ENCODE results near the gene HMHB1. TPM values are rescaled to one million over a fixed set of nuclear protein-coding genes. Genes with fewer than 3 reads are reported as not detected.

Gene HMHB1
- total and polyA plus RNA-seq, 9 of the 15 experiments (the other 6 are each of a cell fraction or from before 2014, with no cell fraction given), result not detected

- TF ChIP-seq AFF4 (CRISPR knock-in tag; IDR thresholded peaks at IDR 0.05) (no peak), PURB (CRISPR knock-in tag; IDR thresholded peaks at IDR 0.05; ENCODE audit: low read depth) (no peak)
Observed at GRCh38 chr5:143862271-143862670, 50.3 kb downstream of the HMHB1 start (continued).

GRCh38 chr5:143865426-143866025 lies 53.6 kb downstream of the HMHB1 start:
- CTCF ChIA-PET (ENCODE audit: low intra/inter-chr PET ratio), result no interaction called here
- intact Hi-C loops (cut with micrococcal nuclease) (no loop called here), in situ Hi-C loops (cut with MboI) (no loop called here)
- BruUV-seq (replicated peaks), result no TSS peak
- no peaks in the 10 kb centered on the region for H4K20me1 ChIP-seq (replicated peaks; ENCODE audit: control insufficient read depth, insufficient read depth, low read length)
- DNase-seq (ENCODE audit: extremely low read depth in 1 of 4, low spot score in 3 of 4), result no peak
- TF ChIP-seq ZNF398 (CRISPR knock-in tag; IDR thresholded peaks at IDR 0.05), result no peak
- no peak for TF ChIP-seq ZEB2 (IDR thresholded peaks at IDR 0.05)
- TF ChIP-seq STAT5A (IDR thresholded peaks at IDR 0.05; ENCODE audit: borderline replicate concordance, low read length), result no peak
- no peak for TF ChIP-seq ERF (CRISPR knock-in tag; IDR thresholded peaks at IDR 0.05)
- no peaks in the 10 kb centered on the region for H3K27me3 ChIP-seq (ENCODE audit: control insufficient read depth in 2 of 2, insufficient read depth in 2 of 2, low read length in 2 of 2)
- no peak overlapping the region for H2AFZ ChIP-seq (ENCODE audit: low read depth, low read length)
- H3K36me3 ChIP-seq (ENCODE audit: control insufficient read depth, insufficient read depth, low read length), result no peaks in the 10 kb centered on the region
- no peak overlapping the region for H3K4me2 ChIP-seq (ENCODE audit: insufficient read depth, low read length)
- H3K9me1 ChIP-seq (ENCODE audit: control insufficient read depth, insufficient read depth, low read length), result no peaks in the 10 kb centered on the region
- no peak for FAIRE-seq
- ATAC-seq, result no peak
- H3K4me3 ChIP-seq, result no peak overlapping the region
- H3K9me3 ChIP-seq (replicated peaks; ENCODE audit: control insufficient read depth, insufficient read depth, low read depth, low read length), result no peaks in the 10 kb centered on the region
- no peak overlapping the region for H3K27ac ChIP-seq (ENCODE audit: extremely low read depth, low read depth, low read length)
- H3K4me1 ChIP-seq (replicated peaks in 1 of 2; ENCODE audit: control insufficient read depth in 2 of 2, insufficient read depth in 2 of 2, low read length in 2 of 2), result no peaks in the 10 kb centered on the region
- no peak overlapping the region for H3K9ac ChIP-seq (ENCODE audit: insufficient read depth in 1 of 2, low read depth in 2 of 2, low read length in 2 of 2)
- 0% methylated on average over 8 of the region's 8 CpGs for WGBS (ENCODE audit: insufficient coverage, low coverage, missing lambda C conversion rate)
- POLR2A ChIA-PET, result no interaction called here
- no peaks in the 10 kb centered on the region for H3K79me2 ChIP-seq (ENCODE audit: control insufficient read depth, insufficient read depth, low read length)

Data from K562 (cell line).